NCI-H187 (cell line): ENCODE measurements around the gene CD207.
"Not testable (repeated sequence)": the region's sequence is repeated elsewhere in the genome, so short reads cannot be mapped to it uniquely, and the experiment has no call there.

ENCODE experiments used
- DNase-seq, 2 experiments: peaks; one replicate each; lab custom pipeline; 2025; lab: John Stamatoyannopoulos, UW

The CD207 gene

GRCh38 chr2:70835643-70836042 lies at the start of gene CD207:
Gene CD207, minus strand, starts transcription at chr2:70835816. Its CDS starts 40 bp downstream, at chr2:70835776.
- no peak for DNase-seq

DNA sequence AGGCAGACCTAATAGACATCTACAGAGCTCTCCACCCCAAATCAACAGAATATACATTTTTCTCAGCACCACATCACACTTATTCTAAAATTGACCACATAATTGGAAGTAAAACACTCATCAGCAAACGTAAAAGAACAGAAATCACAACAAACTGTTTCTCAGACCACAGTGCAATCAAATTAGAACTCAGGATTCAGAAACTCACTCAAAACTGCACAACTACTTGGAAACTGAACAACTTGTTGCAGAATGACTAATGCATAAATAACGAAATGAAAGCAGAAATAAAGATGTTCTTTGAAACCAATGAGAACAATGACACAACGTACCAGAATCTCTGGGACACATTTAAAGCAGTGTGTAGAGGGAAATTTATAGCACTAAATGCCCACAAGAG lies 42.9 kb upstream of the CD207 start:
- DNase-seq, result not testable (repeated sequence)

GRCh38 chr2:70876138-70876537 lies 40.5 kb upstream of the CD207 start:
- DNase-seq, result not testable (repeated sequence)

DNA sequence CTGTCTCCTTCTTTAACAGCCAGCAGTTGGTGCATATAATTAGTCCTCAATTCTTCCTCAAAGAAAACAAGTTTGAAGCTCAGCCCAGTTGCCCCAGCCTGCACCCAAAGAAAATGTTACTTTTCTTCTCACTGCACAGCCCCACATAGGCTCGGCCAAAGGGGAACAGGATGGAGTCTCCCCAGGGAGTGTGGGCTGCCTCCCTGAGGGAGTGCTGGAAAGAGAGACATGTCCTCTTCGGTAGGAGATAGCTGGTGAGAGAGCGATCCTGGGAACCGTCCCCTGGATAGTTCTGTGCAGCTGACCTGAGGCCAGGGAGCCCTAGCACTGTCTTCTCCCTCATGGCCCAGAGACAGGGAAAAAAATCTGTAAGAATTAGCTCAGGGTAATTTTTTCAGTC lies 37.9 kb upstream of the CD207 start:
- DNase-seq, result no peak

DNA sequence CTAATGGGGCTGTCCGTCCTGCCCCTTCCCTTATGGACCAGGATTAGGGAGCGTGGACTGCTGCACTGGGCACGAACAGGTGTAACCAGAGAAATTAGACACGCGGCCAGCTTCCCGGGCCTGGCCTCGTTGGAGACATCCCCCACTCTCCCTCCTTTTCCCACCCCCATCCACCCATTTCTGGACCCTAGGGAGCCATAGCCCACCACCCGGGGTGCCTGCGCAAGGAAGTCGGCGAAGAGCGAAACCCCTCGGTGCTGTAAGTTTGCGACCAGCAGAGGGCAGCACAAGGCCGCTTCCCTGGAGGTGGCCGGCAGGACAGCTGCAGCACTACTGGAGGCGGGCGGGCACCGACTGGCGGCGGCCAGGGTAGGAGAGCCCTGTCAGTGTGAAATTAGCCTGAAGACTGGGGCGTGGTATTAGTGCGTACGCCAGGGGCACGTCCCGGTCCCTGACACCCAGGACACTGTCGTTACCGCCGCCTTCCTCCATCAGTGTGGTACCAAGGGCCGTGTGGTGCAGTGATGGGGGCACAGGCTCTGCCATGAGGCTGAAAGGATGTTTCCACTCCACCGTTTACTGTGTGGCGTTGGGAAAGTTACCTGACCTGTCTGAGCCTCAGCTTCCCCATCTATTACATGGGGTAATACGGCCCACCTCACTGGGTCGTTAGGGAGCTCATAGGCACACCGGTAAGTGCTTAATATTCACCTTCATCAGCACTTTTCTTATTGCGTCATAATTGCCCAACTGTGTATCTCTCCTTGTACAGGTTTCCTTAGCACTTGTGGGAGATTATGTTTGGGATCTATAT lies 36.0 kb upstream of the CD207 start:
- DNase-seq, result peak in 1 of 2 experiments; percentile 36

GRCh38 chr2:70870790-70871189 lies 35.2 kb upstream of the CD207 start:
- no peak for DNase-seq

DNA sequence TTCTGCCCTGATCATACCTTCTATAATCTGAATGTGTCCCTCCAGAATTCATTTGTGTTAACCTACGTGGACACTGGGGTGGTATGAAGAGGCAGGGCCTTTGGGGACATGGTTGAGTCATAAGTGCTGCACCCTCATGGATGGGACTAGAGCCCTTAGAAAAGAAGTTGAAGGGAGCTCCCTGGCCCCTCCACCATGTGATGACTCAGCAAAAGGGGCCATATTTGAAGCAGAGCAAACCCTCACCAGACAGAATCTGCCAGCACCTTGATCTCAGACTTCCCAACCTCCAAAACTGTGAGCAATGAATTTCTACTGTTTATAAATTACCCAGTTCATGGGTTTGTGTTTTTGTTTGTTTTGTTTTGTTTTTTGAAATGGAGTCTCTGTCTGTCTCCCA lies 33.4 kb upstream of the CD207 start:
- no peak for DNase-seq

DNA sequence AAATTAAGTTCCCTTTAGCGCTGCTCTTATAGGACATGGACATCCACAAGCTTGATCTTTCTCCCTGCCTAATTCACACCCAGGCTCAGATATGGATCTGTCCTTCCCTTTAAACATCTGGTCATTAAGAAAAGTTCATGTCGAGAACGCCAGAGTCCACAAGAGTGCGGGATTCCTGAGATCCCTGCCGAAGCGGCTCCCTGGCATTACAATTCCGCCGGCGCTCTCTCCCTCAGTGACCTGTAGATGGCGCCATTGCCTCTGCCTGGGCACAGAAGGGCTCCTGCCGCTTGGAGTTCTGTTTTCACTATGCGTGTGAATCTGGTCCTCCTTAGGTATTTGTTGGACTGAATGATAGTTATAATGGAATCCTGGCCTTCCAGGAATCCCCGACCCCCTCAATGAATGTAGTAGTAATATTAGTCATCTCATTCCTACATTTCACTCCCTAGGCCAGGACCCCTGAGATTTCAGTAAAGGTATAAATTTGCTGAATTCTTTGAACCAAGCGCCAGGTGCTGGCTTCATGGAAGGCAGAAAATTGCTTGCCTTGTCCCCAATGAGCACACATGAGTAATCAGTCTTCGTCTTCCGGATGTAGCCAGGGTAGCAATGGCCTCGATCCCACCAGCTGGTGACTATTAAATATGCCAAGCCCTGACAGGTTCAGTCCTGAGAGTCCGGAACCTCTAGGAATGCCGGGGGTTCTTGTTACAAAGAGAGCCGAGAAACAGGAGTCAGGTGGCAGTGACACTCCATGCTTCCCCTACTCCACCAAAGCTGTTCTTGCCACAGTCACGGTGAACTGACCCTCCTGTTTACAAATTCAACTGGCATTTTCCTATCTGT lies 26.4 kb upstream of the CD207 start:
- peak; percentile 5 to 25 for DNase-seq

DNA sequence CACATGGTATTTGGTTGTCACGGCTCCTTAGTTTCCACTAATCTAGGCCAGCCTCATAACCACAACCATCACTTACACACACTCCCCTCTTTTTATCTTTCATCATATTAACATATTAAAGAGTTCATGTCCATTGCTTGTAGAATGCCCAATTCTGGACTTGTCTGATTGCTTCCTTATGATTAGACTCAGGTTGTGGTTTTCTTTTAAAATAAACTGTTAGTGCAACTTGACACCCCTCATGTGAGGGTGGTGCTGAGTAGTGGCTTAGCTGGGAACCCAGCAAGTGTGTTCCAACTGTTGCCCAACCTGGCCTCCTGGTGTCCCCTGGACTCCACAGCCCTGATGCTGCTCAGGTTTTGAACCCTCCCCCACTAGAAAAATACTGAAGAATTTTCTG lies 20.1 kb upstream of the CD207 start:
- no peak for DNase-seq

DNA sequence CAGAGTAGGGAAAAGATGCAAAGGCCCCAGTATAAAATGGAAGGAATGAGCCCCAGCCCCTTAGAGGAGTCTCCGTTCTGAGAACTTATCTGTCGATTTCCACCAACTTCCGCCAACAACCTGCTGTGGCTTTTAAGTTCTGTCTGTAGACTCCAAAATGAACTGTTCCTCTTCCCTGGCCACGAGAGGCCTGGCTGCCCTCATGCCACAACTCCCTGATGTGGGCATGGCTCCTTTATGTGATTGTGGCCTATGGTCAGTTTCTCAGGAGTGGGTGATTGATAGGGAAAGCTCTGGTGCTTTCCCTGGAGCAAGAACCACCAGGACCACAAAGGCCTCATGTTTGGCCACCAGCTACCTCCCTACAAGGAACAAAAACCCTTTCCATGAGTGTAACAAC lies 18.8 kb upstream of the CD207 start:
- DNase-seq, result no peak

GRCh38 chr2:70852824-70853223 lies 17.2 kb upstream of the CD207 start:
- no peak for DNase-seq

GRCh38 chr2:70851704-70852103 lies 16.1 kb upstream of the CD207 start:
- no peak for DNase-seq

- DNase-seq, result no peak
These were observed 15.3 kb upstream of the CD207 start for GRCh38 chr2:70850925-70851324.

GRCh38 chr2:70842401-70842800 lies 6.8 kb upstream of the CD207 start:
- no peak for DNase-seq

DNA sequence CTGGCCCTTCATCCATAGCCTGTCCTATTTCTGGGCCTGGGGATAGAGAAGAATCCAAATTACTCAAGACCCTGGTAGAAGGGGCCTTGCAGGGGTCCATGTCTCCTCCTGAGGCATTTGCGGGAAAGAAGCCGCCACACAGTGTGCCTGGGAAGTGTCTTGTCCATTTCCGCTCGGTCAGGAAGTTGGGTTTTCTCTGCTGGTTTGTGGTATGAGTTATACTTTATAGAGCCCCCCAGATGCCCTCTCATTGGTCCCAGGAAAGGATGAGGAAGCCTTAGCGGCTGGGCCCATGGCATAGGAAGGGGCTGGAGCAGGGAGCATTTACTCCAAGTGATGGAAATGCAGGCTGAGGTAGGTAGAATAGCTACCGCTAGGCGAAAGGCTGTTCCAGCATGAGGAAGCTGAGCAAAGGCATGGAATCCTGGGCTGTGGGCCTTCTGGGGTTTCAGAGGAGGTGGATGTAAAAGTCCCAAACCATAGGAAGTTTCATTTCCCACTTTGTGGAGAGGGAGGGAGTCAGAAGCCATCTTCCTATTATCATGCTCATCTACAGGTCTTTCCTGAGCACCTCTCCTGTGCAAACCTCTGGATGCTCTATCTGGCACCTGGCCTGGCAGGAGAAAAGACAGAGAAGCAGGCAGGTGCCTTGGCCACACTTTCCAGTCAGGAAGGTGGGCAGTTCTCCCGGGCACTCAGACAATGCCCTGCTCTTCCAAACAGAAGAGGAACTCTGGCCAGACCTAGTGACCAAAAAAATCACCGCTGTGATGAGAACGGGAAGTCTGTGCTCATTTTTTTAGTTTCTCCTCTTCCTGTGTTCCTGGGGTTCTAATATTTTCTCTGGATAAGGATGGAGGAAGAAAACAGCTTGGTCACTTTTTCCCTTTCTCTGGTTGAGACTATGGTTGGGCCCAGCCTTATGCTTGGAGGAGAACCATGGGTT lies 2.6 kb upstream of the CD207 start:
- DNase-seq, result no peak

GRCh38 chr2:70834881-70835280 lies 735 bp downstream of the CD207 start:
- no peak for DNase-seq

GRCh38 chr2:70834106-70834505 lies 1.5 kb downstream of the CD207 start:
- DNase-seq, result no peak

DNA sequence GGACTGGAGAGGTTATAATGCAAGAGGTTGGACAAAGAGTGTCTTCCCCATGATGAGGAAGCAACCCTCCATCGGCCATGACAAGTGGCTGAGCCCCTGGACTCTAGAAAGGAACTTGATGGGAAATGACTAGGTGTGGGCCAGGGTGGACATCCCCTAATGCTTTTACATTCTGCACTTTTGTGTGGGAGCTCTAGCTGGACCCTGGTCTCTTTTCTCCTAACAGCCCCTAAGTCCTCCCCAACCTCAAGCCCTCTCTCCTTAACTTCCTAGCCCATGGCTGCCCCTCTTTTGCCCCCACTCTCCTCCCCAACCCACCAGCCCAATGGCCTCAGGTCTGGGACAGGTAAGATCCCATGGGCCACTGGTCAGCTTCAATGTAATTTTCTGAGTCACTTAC lies 2.4 kb downstream of the CD207 start:
- DNase-seq, result no peak

- DNase-seq, result no peak
These were observed 3.2 kb downstream of the CD207 start for GRCh38 chr2:70832386-70832785.

- no peak for DNase-seq
These were observed 3.8 kb downstream of the CD207 start for GRCh38 chr2:70831861-70832260.

DNA sequence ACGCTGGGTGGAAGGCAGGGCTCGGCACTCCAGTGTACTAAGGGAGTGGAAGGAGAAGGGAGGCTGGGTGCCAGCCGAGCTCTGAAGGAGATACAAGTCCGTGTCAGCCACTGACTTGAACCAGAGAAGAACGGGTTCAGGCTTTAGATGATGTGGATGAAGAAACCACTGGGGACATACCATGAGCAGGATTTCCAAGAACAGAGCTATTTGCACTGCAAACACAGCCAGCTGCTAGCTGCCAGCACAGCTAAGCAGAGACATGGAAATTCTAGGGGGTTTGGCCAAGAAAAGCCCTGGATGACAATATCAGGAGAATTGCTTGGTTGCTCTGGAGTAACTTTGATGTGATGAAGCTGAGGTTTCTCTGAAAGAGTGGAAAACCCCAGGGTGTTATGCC lies 5.2 kb downstream of the CD207 start:
- DNase-seq, result no peak

DNA sequence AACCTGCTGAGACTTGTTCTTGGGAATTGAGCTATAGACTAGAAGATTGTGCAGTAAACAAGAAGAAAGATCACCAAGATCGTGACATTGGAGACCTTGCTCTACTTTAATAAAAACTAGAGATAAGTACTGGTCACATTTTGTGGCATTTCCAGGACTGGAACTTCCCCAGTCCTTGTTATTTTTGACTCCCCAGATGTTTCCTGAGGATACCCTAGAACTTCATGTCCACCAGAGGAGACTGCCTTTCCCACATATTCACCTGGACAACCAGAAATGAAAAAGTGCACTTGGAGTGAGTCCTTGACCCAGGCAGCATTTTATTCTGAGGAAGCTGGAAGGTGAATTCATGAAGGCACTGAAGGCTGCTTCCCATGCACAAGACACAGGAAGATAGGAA lies 5.7 kb downstream of the CD207 start:
- DNase-seq, result no peak
